B cell (primary cell): ENCODE measurements around the gene GLIS1. TPM values are rescaled to one million over a fixed set of nuclear protein-coding genes. Genes with fewer than 3 reads are reported as not detected.

ENCODE experiments used
- ATAC-seq: fragments of 200-7000 bp; cut with Tn5 transposase; one replicate; pipeline ENCODE4 v1.10.0; 2021; ENCODE audit warnings: low read depth, mild to moderate bottlenecking, moderate number of reproducible peaks, moderate library complexity
- CTCF ChIA-PET: fragments of 350-600 bp; sonication (Branson Sonifier 250); formaldehyde crosslinking; loops from one replicate; lab custom pipeline; 2021; ENCODE audit warnings: antibody characterized with exemption, inconsistent platforms; lab: Charles Lee
- POLR2A ChIA-PET: fragments of 350-600 bp; sonication (Branson Sonifier 250); formaldehyde crosslinking; loops from one replicate; lab custom pipeline; 2021; ENCODE audit warnings: antibody characterized with exemption; lab: Charles Lee
- DNase-seq: peaks from one replicate; pipeline ENCODE4 v3.0.0; 2013
- H2AFZ ChIP-seq: 2 replicates; pipeline ENCODE4 v1.6.1; 2012; ENCODE audit warnings: mild to moderate bottlenecking, low read depth, low read length; ENCODE audit not compliant: insufficient read depth, poor library complexity, severe bottlenecking
- H3K27ac ChIP-seq, 2 donors: 1 replicate in 1 of 2; 2 replicates in 1 of 2; pipeline ENCODE4 v1.5.1; 2012 to 2013; ENCODE audit warnings: low read length in 2 of 2, mild to moderate bottlenecking in 2 of 2, moderate library complexity in 1 of 2
- H3K27me3 ChIP-seq, 4 experiments: fragments of 200-600 bp in 1 of 4; sonication (generic) in 1 of 4; replicated peaks in 1 of 4; 1 replicate in 2 of 4; 2 replicates in 2 of 4; pipeline versions ENCODE4 v1.6.1 to v1.7.0; 2013 to 2016; ENCODE audit warnings: low read length in 3 of 4, mild to moderate bottlenecking in 2 of 4, mixed read lengths in 1 of 4, moderate library complexity in 1 of 4; ENCODE audit not compliant: insufficient read depth in 4 of 4, control insufficient read depth in 3 of 4; ENCODE audit errors: control extremely low read depth in 1 of 4
- H3K36me3 ChIP-seq, 2 experiments: replicated peaks in 1 of 2; 1 replicate in 1 of 2; 2 replicates in 1 of 2; pipeline versions ENCODE4 v1.6.1 to v1.7.1; 2013; ENCODE audit warnings: low read length in 1 of 2; ENCODE audit not compliant: insufficient read depth in 2 of 2, control insufficient read depth in 1 of 2; ENCODE audit errors: control extremely low read depth in 1 of 2, extremely low read depth in 1 of 2
- H3K4me1 ChIP-seq, 2 donors: fragments of 200-600 bp in 1 of 2; sonication (generic) in 1 of 2; 1 replicate in 1 of 2; 2 replicates in 1 of 2; pipeline versions ENCODE4 v1.5.1 to v1.6.1; 2013 to 2017; ENCODE audit warnings: low read length in 2 of 2; ENCODE audit not compliant: control insufficient read depth in 2 of 2, insufficient read depth in 2 of 2
- H3K4me2 ChIP-seq: replicated peaks from 2 replicates; pipeline ENCODE3; 2012; ENCODE audit warnings: mild to moderate bottlenecking, low read depth, low read length; ENCODE audit not compliant: poor library complexity, severe bottlenecking
- H3K4me3 ChIP-seq, 5 experiments: fragments of 200-600 bp in 1 of 5; sonication (generic) in 1 of 5; 1 replicate in 3 of 5; 2 replicates in 2 of 5; pipeline versions ENCODE4 v1.5.1 to v1.7.0; 2011 to 2016; ENCODE audit warnings: low read length in 4 of 5, mild to moderate bottlenecking in 4 of 5, low read depth in 2 of 5, control low read depth in 1 of 5, moderate library complexity in 1 of 5; ENCODE audit not compliant: insufficient read depth in 1 of 5; ENCODE audit errors: control extremely low read depth in 1 of 5, extremely low read depth in 1 of 5
- H3K79me2 ChIP-seq: fragments of 200-600 bp; sonication (generic); one replicate; pipeline ENCODE4 v1.6.0; 2016; ENCODE audit warnings: low read length; ENCODE audit not compliant: control insufficient read depth, insufficient read depth
- H3K9ac ChIP-seq: fragments of 200-600 bp; sonication (generic); 2 replicates; pipeline ENCODE4 v1.6.1; 2017; ENCODE audit warnings: mild to moderate bottlenecking, low read length, moderate library complexity
- H3K9me3 ChIP-seq, 3 donors: one replicate each; pipeline versions ENCODE4 v1.6.1 to v1.7.1; 2013; ENCODE audit warnings: low read length in 2 of 3; ENCODE audit not compliant: control insufficient read depth in 2 of 3, insufficient read depth in 1 of 3; ENCODE audit errors: control extremely low read depth in 1 of 3
- H4K20me1 ChIP-seq: 2 replicates; pipeline ENCODE4 v1.6.0; 2012; ENCODE audit warnings: mild to moderate bottlenecking, low read length; ENCODE audit not compliant: insufficient read depth, control insufficient read depth, poor library complexity, severe bottlenecking
- H3K27ac Mint-ChIP-seq: one replicate; pipeline ENCODE4 v1.8.0; 2021; ENCODE audit warnings: mixed read lengths
- H3K27me3 Mint-ChIP-seq: one replicate; pipeline ENCODE4 v1.8.0; 2021; ENCODE audit warnings: mixed read lengths
- H3K4me1 Mint-ChIP-seq: one replicate; pipeline ENCODE4 v1.8.0; 2021; ENCODE audit warnings: mixed read lengths
- H3K4me3 Mint-ChIP-seq: one replicate; pipeline ENCODE4 v1.8.0; 2021; ENCODE audit warnings: mixed read lengths
- H3K9me3 Mint-ChIP-seq: one replicate; pipeline ENCODE4 v1.8.0; 2022; ENCODE audit warnings: mixed read lengths; ENCODE audit not compliant: insufficient read depth
- CTCF ChIP-seq: fragments of 200-600 bp; IDR thresholded peaks from one replicate; pipeline ENCODE4 v1.8.0; 2022; ENCODE audit warnings: antibody characterized with exemption, mild to moderate bottlenecking
- EZH2 ChIP-seq: IDR thresholded peaks from 2 replicates; pipeline ENCODE4 v1.6.1; 2012; ENCODE audit warnings: borderline replicate concordance, low read depth, mild to moderate bottlenecking, moderate library complexity, low read length; ENCODE audit not compliant: insufficient read depth, poor library complexity, severe bottlenecking
- WGBS: methylation state at CpG from one replicate; pipeline ENCODE4 v1.1.5; 2013; ENCODE audit warnings: missing lambda C conversion rate; ENCODE audit not compliant: insufficient coverage; 5-methylcytosine and 5-hydroxymethylcytosine counted together
- intact Hi-C: fragments of 100-400 bp; cut with micrococcal nuclease; formaldehyde crosslinking; loops from one replicate; pipeline ENCODE4 v1.10.0; 2022
- polyA plus RNA-seq: library from polyadenylated mRNA; depleted of rRNA; stranded (reverse); fragments of >200 nt; gene quantifications from 2 replicates; pipeline ENCODE4 v1.2.3, GENCODE V29; 2012
- total RNA-seq, 2 donors: library from RNA; stranded (reverse); fragments of 120-200 nt in 1 of 2; gene quantifications; 1 replicate in 1 of 2; 2 replicates in 1 of 2; pipeline versions ENCODE4 v1.2.3 to v1.2.4, GENCODE V29; 2013 to 2022

The GLIS1 gene
- total and polyA plus RNA-seq, 2 donors (not counting 1 experiment from before 2014, with no cell fraction given) = not detected

GRCh38 chr1:53627666-53628065 lies 111.3 kb downstream of the GLIS1 start:
- intact Hi-C loops = no loop called here
- POLR2A ChIA-PET = no interaction called here
- H3K4me3 Mint-ChIP-seq = no peak overlapping the region

GRCh38 chr1:53627031-53627430 lies 111.9 kb downstream of the GLIS1 start:
- TF ChIP-seq EZH2 (no peak), CTCF (no peak)
- intact Hi-C loops = no loop called here
- Histone ChIP-seq H3K27me3 (no peaks in the 10 kb centered on the region), H3K9me3 (no peaks in the 10 kb centered on the region), H2AFZ (no peak overlapping the region), H4K20me1 (no peaks in the 10 kb centered on the region), H3K4me1 (no peaks in the 10 kb centered on the region), H3K9ac (no peak overlapping the region), H3K36me3 (no peaks in the 10 kb centered on the region), H3K27ac (no peak overlapping the region), H3K4me2 (no peak overlapping the region), H3K4me3 (no peak overlapping the region), H3K79me2 (no peaks in the 10 kb centered on the region)
- 99% methylated on average over 10 of the region's 13 CpGs for WGBS
- peaks cover 7% of the 10 kb centered on the region for H3K27me3 Mint-ChIP-seq
- POLR2A ChIA-PET = no interaction called here
- H3K4me1 Mint-ChIP-seq = no peaks in the 10 kb centered on the region
- no peaks in the 10 kb centered on the region for H3K9me3 Mint-ChIP-seq
- no peak overlapping the region for H3K4me3 Mint-ChIP-seq
- DNase-seq (no peak), ATAC-seq (no peak)
- CTCF ChIA-PET = no interaction called here
- H3K27ac Mint-ChIP-seq = no peak overlapping the region

More at GRCh38 chr1:53627666-53628065, 111.3 kb downstream of the GLIS1 start:
- Histone ChIP-seq H3K79me2 (no peaks in the 10 kb centered on the region), H3K9me3 (no peaks in the 10 kb centered on the region), H2AFZ (no peak overlapping the region), H3K27me3 (no peaks in the 10 kb centered on the region), H3K36me3 (no peaks in the 10 kb centered on the region), H3K27ac (no peak overlapping the region), H3K4me2 (no peak overlapping the region), H4K20me1 (no peaks in the 10 kb centered on the region), H3K4me1 (no peaks in the 10 kb centered on the region), H3K4me3 (no peak overlapping the region), H3K9ac (no peak overlapping the region)
- WGBS = 100% methylated on average over 1 of the region's 1 CpG
- DNase-seq = no peak
- CTCF ChIA-PET = no interaction called here
- Mint-ChIP-seq H3K9me3 (no peaks in the 10 kb centered on the region), H3K27ac (no peak overlapping the region), H3K4me1 (no peaks in the 10 kb centered on the region), H3K27me3 (peaks cover 4% of the 10 kb centered on the region)
- ATAC-seq = no peak
- TF ChIP-seq EZH2 (no peak), CTCF (no peak)
